ENCODE measurements around the gene MYEOV. TPM values are rescaled to one million over a fixed set of nuclear protein-coding genes. Genes with fewer than 3 reads are reported as not detected.

Gene MYEOV
- total and polyA plus RNA-seq, 4 donors: 0.79 to 0.90 TPM; not detected in 2

GRCh38 chr11:69280994-69281393 is 13.0 kb upstream of the MYEOV start:
- no peaks in the 10 kb centered on the region for H3K27me3 ChIP-seq (ENCODE audit: control insufficient read depth in 4 of 4, insufficient read depth in 4 of 4, low read length in 3 of 4)
- no peak overlapping the region for H3K4me3 ChIP-seq (ENCODE audit: low read depth in 1 of 3, low read length in 3 of 3)
- H3K9me3 ChIP-seq (ENCODE audit: control insufficient read depth in 4 of 4, low read length in 3 of 4): no peaks in the 10 kb centered on the region
- DNase-seq (ENCODE audit: low spot score): no peak
- no peak overlapping the region for H3K9ac ChIP-seq (ENCODE audit: low read depth in 1 of 2, low read length in 2 of 2)
- 78% methylated on average over 6 of the region's 6 CpGs for WGBS
- TF ChIP-seq ATF3 (IDR thresholded peaks at IDR 0.05): no peak
- TF ChIP-seq FOXA1 (IDR thresholded peaks at IDR 0.05): no peak
- TF ChIP-seq RXRA (IDR thresholded peaks at IDR 0.05): no peak
- no peak for TF ChIP-seq RAD21 (IDR thresholded peaks at IDR 0.05)
- no peak for TF ChIP-seq HNF4G (IDR thresholded peaks at IDR 0.05)
- no peak for TF ChIP-seq ZBTB33 (IDR thresholded peaks at IDR 0.05)
- no peak for TF ChIP-seq MAX (IDR thresholded peaks at IDR 0.05)
- TF ChIP-seq CTCF (IDR thresholded peaks at IDR 0.05; ENCODE audit: low read depth, low read length, missing input control): no peak
- TF ChIP-seq SP1 (IDR thresholded peaks at IDR 0.05): no peak
- TF ChIP-seq FOXA2 (IDR thresholded peaks at IDR 0.05): no peak
- TF ChIP-seq GABPA (IDR thresholded peaks at IDR 0.05 in 1 of 2, conservative IDR thresholded peaks at IDR 0.05 in 1 of 2): no peak
- TF ChIP-seq JUND (IDR thresholded peaks at IDR 0.05): no peak
- no peak for TF ChIP-seq TAF1 (conservative IDR thresholded peaks at IDR 0.05)
- TF ChIP-seq YY1 (IDR thresholded peaks at IDR 0.05): no peak
- no peaks in the 10 kb centered on the region for H3K4me1 ChIP-seq (ENCODE audit: control insufficient read depth in 4 of 4, insufficient read depth in 4 of 4, low read length in 3 of 4)
- H3K36me3 ChIP-seq (ENCODE audit: control insufficient read depth in 4 of 4, insufficient read depth in 3 of 4, low read depth in 1 of 4, low read length in 3 of 4): no peaks in the 10 kb centered on the region
- no peak overlapping the region for H3K27ac ChIP-seq (ENCODE audit: low read depth in 1 of 2, low read length in 2 of 2)

GRCh38 chr11:69283446-69283845 is 10.5 kb upstream of the MYEOV start:
- H3K27me3 ChIP-seq (ENCODE audit: control insufficient read depth in 4 of 4, insufficient read depth in 4 of 4, low read length in 3 of 4): no peaks in the 10 kb centered on the region
- H3K36me3 ChIP-seq (ENCODE audit: control insufficient read depth in 4 of 4, insufficient read depth in 3 of 4, low read depth in 1 of 4, low read length in 3 of 4): no peaks in the 10 kb centered on the region
- no peaks in the 10 kb centered on the region for H3K9me3 ChIP-seq (ENCODE audit: control insufficient read depth in 4 of 4, low read length in 3 of 4)
- no peak for DNase-seq (ENCODE audit: low spot score)
- TF ChIP-seq CTCF (IDR thresholded peaks at IDR 0.05; ENCODE audit: low read depth, low read length, missing input control) (no peak), ZBTB33 (IDR thresholded peaks at IDR 0.05) (no peak), SP1 (IDR thresholded peaks at IDR 0.05) (no peak), TAF1 (conservative IDR thresholded peaks at IDR 0.05) (no peak), RAD21 (IDR thresholded peaks at IDR 0.05) (no peak), ATF3 (IDR thresholded peaks at IDR 0.05) (no peak), FOXA2 (IDR thresholded peaks at IDR 0.05) (no peak), NR2F2 (IDR thresholded peaks at IDR 0.05) (no peak), REST (IDR thresholded peaks at IDR 0.05) (no peak), HNF4A (conservative IDR thresholded peaks at IDR 0.05) (no peak), RXRA (IDR thresholded peaks at IDR 0.05) (no peak), HNF4G (IDR thresholded peaks at IDR 0.05) (no peak), EGR1 (IDR thresholded peaks at IDR 0.05; ENCODE audit: low read depth in 2 of 2) (no peak), FOXA1 (IDR thresholded peaks at IDR 0.05) (no peak), JUND (IDR thresholded peaks at IDR 0.05) (no peak), YY1 (IDR thresholded peaks at IDR 0.05) (no peak), MAX (IDR thresholded peaks at IDR 0.05) (no peak), GABPA (IDR thresholded peaks at IDR 0.05 in 1 of 2, conservative IDR thresholded peaks at IDR 0.05 in 1 of 2) (no peak)
- H3K9ac ChIP-seq (ENCODE audit: low read depth in 1 of 2, low read length in 2 of 2): no peak overlapping the region
- H3K4me3 ChIP-seq (ENCODE audit: low read depth in 1 of 3, low read length in 3 of 3): no peak overlapping the region
- H3K4me1 ChIP-seq (ENCODE audit: control insufficient read depth in 4 of 4, insufficient read depth in 4 of 4, low read length in 3 of 4): peaks cover 0 to 3% (median 0%) of the 10 kb centered on the region in 4 donors
- WGBS: 85% methylated on average over 10 of the region's 10 CpGs
- H3K27ac ChIP-seq (ENCODE audit: low read depth in 1 of 2, low read length in 2 of 2): no peak overlapping the region
